HG03469 (cell line): ENCODE measurements around the gene TUT1.
A peak's percentile ranks its signal among the peaks of the same experiment; 100 is the strongest.
"Not testable (repeated sequence)": the region's sequence is repeated elsewhere in the genome, so short reads cannot be mapped to it uniquely, and the experiment has no call there.

Experiments used
- ATAC-seq: cut with Tn5 transposase; IDR thresholded peaks from one replicate; pipeline ENCODE4 v1.9.1; 2021; ENCODE audit warnings: mild to moderate bottlenecking, moderate library complexity, moderate number of reproducible peaks; ENCODE audit not compliant: unreplicated experiment

TUT1 gene

GRCh38 chr11:62578541-62578940, 12.8 kb downstream of the TUT1 start:
- no peak for ATAC-seq

DNA sequence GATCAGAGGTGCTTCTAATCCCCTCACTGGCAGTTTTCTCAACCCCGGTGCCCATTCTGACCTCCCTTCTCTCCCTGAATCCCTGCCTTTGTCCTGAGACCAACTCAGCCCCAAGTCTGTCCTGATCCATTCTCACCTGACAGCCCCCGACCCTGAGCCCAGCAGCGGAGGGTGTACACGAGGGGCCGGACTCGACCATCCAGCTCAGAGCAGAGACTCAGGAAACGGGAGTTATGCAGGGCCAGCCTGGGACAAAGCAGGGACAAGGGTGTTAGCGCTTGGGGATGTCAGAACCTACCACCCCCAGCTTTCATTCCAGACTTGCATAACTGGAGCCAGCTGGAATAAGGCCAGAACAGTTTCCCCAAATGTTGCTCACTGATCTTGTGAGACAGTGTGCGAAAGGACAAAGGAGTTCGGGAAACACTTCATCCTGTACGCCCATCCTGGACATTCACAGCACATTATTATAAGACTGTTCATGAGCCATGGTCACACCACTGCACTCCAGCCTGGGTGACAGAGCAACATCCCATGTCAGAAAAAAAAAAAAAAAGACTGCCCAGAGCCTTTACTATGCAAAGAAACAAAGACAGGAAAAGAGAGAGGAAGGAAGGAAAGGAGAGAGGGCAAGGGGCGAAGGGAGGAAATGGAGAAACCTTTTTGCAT, 14.1 kb downstream of the TUT1 start:
- no peak for ATAC-seq

DNA sequence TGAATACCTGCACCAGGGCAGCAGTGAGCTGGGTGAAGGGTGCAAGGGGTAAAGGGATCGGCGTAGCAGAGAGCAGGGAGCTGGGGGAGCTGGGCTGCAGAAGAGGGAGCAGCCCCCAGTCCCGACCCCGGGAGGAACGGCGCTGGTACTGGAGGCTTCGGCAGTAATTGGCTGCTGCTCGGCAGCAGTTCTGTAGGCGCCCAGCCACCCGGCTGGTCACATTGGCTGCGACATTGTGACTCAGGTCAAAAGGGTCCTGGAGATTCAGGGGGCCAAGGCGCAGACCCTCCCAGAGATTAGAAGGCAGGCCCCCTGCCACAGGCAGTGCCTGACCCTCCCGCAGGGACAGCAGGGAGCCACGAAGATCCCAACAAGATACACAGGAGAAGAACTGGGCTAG, 15.5 kb downstream of the TUT1 start:
- no peak for ATAC-seq

DNA sequence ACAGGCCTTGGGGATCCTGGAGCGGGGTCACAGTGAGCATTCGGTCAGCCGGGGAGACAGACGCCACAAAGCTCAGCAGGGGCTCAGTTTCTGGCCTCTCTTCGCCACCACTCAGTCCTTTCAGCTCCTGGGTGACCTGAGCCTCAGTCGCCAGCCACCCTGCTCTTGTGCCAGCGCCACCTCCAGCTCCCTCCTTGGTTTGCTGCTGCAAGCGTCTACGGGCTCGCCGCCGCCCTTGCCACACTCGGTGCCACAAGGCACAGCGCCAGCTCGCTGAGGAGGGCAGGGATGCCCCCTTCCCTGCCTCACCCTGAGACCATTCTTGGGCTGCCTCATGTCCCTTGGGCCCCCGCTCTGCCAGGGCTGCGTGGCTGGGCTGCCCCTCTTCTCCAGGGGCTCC, 16.2 kb downstream of the TUT1 start:
- ATAC-seq = no peak

GRCh38 chr11:62574363-62575071, 16.8 kb downstream of the TUT1 start:
- ATAC-seq = peak; percentile 1

DNA sequence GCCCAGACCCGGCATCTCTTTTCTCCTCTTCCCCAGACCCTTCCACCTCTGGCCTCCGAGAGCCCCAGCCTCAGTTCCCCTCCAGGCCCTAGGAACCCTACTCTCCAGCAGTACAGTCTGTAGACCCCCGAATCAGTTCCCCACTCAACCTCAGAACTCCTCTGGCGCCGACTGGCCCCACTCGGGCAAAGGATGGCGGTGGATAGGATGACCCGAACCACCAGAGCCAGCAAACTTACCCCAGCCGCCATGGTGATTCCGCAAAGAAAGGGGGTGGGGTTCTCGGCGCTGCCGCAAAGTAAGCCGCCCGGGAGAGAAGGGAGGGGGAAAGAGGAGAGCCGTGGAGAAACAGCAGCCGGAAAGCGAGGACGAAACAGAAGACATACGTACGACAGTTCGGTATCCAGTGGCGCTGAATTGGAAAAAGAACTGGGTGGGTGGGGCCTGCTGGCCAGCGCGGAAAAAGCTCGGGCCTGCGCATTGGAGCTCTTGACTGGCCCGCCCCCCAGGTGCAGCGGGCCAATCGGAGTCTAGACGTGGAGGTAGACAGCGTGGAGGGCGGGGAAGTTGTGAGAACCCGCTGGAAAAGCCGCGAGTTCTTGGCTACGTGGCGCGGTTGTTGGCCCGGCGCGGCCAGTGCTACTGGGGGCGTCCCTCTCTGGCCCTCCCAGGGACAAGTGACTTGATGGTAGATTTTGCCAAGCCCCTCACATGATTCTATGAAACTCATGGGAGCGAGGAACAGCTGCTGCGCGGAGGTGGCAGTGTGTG, 17.5 kb downstream of the TUT1 start, which contains the start of gene EEF1G:
Gene EEF1G, minus strand, starts transcription at position 300 of the 771 bp plus-strand sequence. Its CDS starts 49 bp downstream, at position 251.
- peak; percentile 72 for ATAC-seq

- no peak for ATAC-seq
These were observed 18.2 kb downstream of the TUT1 start for GRCh38 chr11:62573006-62573591.

GRCh38 chr11:62572431-62572830, 18.9 kb downstream of the TUT1 start:
- ATAC-seq = no peak

GRCh38 chr11:62571493-62571892, 19.8 kb downstream of the TUT1 start:
- not testable (repeated sequence) for ATAC-seq

- not testable (repeated sequence) for ATAC-seq
These were observed 20.4 kb downstream of the TUT1 start for GRCh38 chr11:62570903-62571302.

DNA sequence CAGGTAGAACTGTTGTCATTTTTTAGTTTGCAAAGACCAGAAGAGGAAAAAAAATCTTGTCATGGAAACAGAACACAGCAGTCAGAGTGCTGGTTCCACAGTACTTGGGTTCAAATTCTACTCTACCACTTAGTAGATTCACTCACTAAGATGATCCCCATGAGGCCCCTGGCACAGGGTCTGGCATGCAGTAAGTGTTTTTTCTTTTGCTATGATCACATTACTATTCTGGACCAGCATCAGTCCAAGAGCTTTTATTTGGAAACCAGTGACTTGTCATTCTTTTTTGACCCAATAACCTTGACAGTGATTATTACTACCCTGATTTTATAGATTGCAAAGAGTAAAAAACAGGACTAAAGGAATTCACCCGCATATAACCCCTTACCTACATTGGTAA, 21.7 kb downstream of the TUT1 start:
- ATAC-seq = no peak

GRCh38 chr11:62567018-62567633, 24.2 kb downstream of the TUT1 start:
- no peak for ATAC-seq

- no peak for ATAC-seq
These were observed 25.1 kb downstream of the TUT1 start for GRCh38 chr11:62566247-62566646.

GRCh38 chr11:62565100-62565802, 26.1 kb downstream of the TUT1 start:
- no peak for ATAC-seq

DNA sequence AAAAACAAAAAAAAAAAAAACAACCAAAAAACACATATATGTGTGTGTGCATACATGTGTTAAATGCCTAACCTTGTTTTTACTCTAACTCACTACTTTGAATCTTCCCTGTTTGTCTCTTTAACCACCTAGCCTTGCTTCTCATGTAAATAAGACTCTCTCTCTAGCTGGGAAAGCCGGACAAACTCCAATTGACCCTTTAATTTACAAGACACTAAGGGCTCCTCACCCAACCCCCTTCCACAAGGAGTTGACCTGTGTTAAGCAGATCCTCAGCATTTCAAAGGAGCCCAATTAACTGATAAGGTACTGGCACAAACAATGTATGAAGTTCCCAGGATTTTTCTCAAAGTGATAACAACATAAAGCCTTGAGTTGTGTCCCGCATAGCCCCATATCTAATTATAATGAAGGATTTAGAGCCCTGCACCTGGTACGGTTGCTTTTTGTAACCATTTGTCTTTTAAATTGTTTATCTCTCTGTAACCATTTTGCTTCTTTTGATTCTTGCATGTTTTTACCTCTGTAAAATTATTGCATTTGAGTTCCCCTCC, 29.6 kb downstream of the TUT1 start:
- not testable (repeated sequence) for ATAC-seq

- ATAC-seq = no peak
These were observed 30.7 kb downstream of the TUT1 start for GRCh38 chr11:62560566-62561103.

GRCh38 chr11:62559626-62560025, 31.7 kb downstream of the TUT1 start:
- ATAC-seq = not testable (repeated sequence)

GRCh38 chr11:62559204-62559603, 32.1 kb downstream of the TUT1 start:
- no peak for ATAC-seq

DNA sequence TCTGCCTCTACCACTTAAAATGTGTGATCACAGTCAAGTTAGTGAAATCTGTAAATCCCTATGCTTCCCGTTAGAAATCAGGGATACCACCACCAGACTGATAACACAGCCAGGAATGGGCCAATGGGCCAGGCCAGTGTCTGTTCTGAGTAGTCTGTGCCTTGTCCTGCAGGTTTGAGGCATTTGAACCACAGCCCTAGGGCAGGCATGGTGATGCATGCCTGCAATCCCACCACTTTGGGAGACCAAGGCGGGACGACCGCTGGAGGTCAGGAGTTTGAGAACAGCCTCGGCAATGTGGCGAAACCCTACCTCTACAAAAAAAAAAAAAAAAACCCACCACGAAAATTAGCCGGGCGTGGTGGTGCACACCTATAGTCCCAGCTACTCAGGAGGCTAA, 32.7 kb downstream of the TUT1 start:
- no peak for ATAC-seq
